Measurements from ENCODE around the gene IRX4.

DNA sequence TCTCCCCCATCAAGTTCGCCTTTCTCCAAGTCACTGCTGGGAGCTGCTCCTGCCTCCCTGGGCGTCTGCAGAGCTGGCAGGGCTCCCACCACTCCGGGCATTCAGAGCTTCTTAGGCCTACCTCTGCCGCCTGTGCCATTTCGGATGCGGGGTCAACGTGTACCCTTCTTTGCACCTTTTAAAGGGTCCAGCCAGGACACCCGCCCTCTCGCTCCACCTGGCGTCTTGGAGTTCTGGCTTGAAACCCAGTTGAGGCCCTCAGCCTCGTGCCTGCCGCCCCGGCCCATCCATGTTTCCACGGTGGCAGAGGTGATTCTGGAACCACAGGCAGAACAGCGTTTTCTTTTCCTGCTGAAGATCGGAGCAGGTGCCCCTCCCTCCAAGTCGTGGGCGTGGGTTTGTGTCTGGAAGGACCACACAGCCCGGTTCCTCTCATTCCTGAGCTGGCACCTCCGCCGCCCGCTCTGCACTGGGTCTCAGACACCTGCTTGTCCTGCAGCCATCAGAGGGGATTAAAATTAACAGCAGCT lies 48.6 kb downstream of the IRX4 start:
- TF ChIP-seq EZH2 (IDR thresholded peaks at IDR 0.05; ENCODE audit: low read depth, unreplicated experiment) = no peak
- TF ChIP-seq POLR2AphosphoS5 (IDR thresholded peaks at IDR 0.05; ENCODE audit: low read depth) = no peak
- TF ChIP-seq, protein P1, sequence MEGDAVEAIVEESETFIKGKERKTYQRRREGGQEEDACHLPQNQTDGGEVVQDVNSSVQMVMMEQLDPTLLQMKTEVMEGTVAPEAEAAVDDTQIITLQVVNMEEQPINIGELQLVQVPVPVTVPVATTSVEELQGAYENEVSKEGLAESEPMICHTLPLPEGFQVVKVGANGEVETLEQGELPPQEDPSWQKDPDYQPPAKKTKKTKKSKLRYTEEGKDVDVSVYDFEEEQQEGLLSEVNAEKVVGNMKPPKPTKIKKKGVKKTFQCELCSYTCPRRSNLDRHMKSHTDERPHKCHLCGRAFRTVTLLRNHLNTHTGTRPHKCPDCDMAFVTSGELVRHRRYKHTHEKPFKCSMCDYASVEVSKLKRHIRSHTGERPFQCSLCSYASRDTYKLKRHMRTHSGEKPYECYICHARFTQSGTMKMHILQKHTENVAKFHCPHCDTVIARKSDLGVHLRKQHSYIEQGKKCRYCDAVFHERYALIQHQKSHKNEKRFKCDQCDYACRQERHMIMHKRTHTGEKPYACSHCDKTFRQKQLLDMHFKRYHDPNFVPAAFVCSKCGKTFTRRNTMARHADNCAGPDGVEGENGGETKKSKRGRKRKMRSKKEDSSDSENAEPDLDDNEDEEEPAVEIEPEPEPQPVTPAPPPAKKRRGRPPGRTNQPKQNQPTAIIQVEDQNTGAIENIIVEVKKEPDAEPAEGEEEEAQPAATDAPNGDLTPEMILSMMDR (conservative IDR thresholded peaks at IDR 0.05; ENCODE audit: low read depth in 2 of 2) = no peak
- no peak for TF ChIP-seq EZH2phosphoT487 (IDR thresholded peaks at IDR 0.05; ENCODE audit: unreplicated experiment)
- TF ChIP-seq CREB1 (CRISPR knock-in tag; IDR thresholded peaks at IDR 0.05; ENCODE audit: low read depth) = no peak
- TF ChIP-seq, protein P2, sequence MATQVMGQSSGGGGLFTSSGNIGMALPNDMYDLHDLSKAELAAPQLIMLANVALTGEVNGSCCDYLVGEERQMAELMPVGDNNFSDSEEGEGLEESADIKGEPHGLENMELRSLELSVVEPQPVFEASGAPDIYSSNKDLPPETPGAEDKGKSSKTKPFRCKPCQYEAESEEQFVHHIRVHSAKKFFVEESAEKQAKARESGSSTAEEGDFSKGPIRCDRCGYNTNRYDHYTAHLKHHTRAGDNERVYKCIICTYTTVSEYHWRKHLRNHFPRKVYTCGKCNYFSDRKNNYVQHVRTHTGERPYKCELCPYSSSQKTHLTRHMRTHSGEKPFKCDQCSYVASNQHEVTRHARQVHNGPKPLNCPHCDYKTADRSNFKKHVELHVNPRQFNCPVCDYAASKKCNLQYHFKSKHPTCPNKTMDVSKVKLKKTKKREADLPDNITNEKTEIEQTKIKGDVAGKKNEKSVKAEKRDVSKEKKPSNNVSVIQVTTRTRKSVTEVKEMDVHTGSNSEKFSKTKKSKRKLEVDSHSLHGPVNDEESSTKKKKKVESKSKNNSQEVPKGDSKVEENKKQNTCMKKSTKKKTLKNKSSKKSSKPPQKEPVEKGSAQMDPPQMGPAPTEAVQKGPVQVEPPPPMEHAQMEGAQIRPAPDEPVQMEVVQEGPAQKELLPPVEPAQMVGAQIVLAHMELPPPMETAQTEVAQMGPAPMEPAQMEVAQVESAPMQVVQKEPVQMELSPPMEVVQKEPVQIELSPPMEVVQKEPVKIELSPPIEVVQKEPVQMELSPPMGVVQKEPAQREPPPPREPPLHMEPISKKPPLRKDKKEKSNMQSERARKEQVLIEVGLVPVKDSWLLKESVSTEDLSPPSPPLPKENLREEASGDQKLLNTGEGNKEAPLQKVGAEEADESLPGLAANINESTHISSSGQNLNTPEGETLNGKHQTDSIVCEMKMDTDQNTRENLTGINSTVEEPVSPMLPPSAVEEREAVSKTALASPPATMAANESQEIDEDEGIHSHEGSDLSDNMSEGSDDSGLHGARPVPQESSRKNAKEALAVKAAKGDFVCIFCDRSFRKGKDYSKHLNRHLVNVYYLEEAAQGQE (IDR thresholded peaks at IDR 0.05; ENCODE audit: unreplicated experiment) = no peak
- no peak for TF ChIP-seq JUNB (IDR thresholded peaks at IDR 0.05; ENCODE audit: unreplicated experiment)
- TF ChIP-seq ZNF331 (CRISPR knock-in tag; IDR thresholded peaks at IDR 0.05; ENCODE audit: low read depth) = no peak
- TF ChIP-seq STAT1 (IDR thresholded peaks at IDR 0.05; ENCODE audit: unreplicated experiment) = no peak

Data from GM23338 (cell line).